Dermis blood vessel endothelial cell (primary cell): ENCODE measurements around the gene PRKAR2B. TPM values are rescaled to one million over a fixed set of nuclear protein-coding genes. Genes with fewer than 3 reads are reported as not detected.
A peak's percentile ranks its signal among the peaks of the same experiment; 100 is the strongest.

Experiments used
- DNase-seq: peaks from one replicate; pipeline ENCODE4 v3.0.0; 2010
- total RNA-seq: library from RNA; depleted of rRNA; stranded (reverse); fragments of >200 nt; gene quantifications from 2 replicates; pipeline ENCODE4 v1.2.3, GENCODE V29; 2014

Gene PRKAR2B
- 38.5 and 57.2 TPM in 2 replicates for total RNA-seq

GRCh38 chr7:107044347-107045194 is at the start of gene PRKAR2B:
Gene PRKAR2B (plus strand): TSS chr7:107044705. CDS start chr7:107044908, 203 bp downstream.
- peak; percentile 87 for DNase-seq

GRCh38 chr7:106994833-106995232 is 49.7 kb upstream of the PRKAR2B start:
- DNase-seq: no peak

GRCh38 chr7:106997487-106998271 is 46.8 kb upstream of the PRKAR2B start:
- DNase-seq: no peak

- no peak for DNase-seq
Measured at GRCh38 chr7:106999023-106999422, 45.5 kb upstream of the PRKAR2B start.

GRCh38 chr7:107001490-107001889 is 43.0 kb upstream of the PRKAR2B start:
- DNase-seq: no peak

- DNase-seq: no peak
Measured at GRCh38 chr7:107002126-107002525, 42.4 kb upstream of the PRKAR2B start.

GRCh38 chr7:107002529-107002998 is 41.9 kb upstream of the PRKAR2B start:
- no peak for DNase-seq

GRCh38 chr7:107007007-107007891 is 37.3 kb upstream of the PRKAR2B start:
- DNase-seq: no peak

GRCh38 chr7:107007892-107008287 is 36.6 kb upstream of the PRKAR2B start:
- DNase-seq: no peak

- no peak for DNase-seq
Measured at GRCh38 chr7:107009846-107010203, 34.7 kb upstream of the PRKAR2B start.

GRCh38 chr7:107012691-107013090 is 31.8 kb upstream of the PRKAR2B start:
- DNase-seq: no peak

- DNase-seq: no peak
Measured at GRCh38 chr7:107014387-107015023, 30.0 kb upstream of the PRKAR2B start.

- DNase-seq: no peak
Measured at GRCh38 chr7:107016312-107016711, 28.2 kb upstream of the PRKAR2B start.

- no peak for DNase-seq
Measured at GRCh38 chr7:107017965-107018719, 26.4 kb upstream of the PRKAR2B start.

GRCh38 chr7:107020400-107020799 is 24.1 kb upstream of the PRKAR2B start:
- DNase-seq: no peak

- DNase-seq: no peak
Measured at GRCh38 chr7:107021600-107021999, 22.9 kb upstream of the PRKAR2B start.

GRCh38 chr7:107023522-107024151 is 20.9 kb upstream of the PRKAR2B start:
- no peak for DNase-seq

- no peak for DNase-seq
Measured at GRCh38 chr7:107024906-107025305, 19.6 kb upstream of the PRKAR2B start.

GRCh38 chr7:107025449-107026103 is 18.9 kb upstream of the PRKAR2B start:
- no peak for DNase-seq

GRCh38 chr7:107026166-107026565 is 18.3 kb upstream of the PRKAR2B start:
- DNase-seq: no peak
